Measurements from ENCODE around the gene GLMP. TPM values are rescaled to one million over a fixed set of nuclear protein-coding genes. Genes with fewer than 3 reads are reported as not detected.

Gene GLMP
- total and polyA plus RNA-seq, 2 donors (not counting 1 experiment from before 2014, with no cell fraction given), result 10.2 to 21.2 TPM

DNA sequence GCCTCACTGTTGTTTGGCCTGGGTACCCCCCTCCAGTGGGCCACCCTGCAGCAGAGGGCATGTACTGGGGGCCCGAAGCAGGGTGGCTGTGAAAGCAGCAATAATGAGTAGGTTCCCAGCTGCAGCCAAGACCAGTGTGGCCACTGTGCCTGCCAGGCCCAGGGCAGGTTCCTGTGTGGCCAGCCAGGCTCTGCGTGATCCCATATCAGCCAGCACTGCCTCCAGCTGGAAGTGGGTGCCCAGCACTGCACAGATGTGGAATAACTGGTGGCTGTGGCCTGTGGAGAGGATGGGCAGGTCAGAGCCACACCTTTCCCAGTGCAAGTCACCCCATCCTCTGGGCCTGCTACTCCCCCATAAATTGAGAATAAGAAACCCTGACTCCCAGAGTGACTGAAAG, 51.4 kb downstream of the GLMP start:
- no peak for ATAC-seq (ENCODE audit: low read depth)
- H3K4me3 ChIP-seq (ENCODE audit: control extremely low read depth in 1 of 5, extremely low read depth in 1 of 5, insufficient read depth in 1 of 5, low read depth in 2 of 5, low read length in 4 of 5), result no peak overlapping the region
- H3K36me3 ChIP-seq (replicated peaks in 1 of 2; ENCODE audit: control extremely low read depth in 1 of 2, control insufficient read depth in 1 of 2, extremely low read depth in 1 of 2, insufficient read depth in 2 of 2, low read length in 1 of 2), result peaks cover 2 to 9% of the 10 kb centered on the region in 2 experiments
- H3K4me2 ChIP-seq (replicated peaks; ENCODE audit: low read depth, low read length, poor library complexity, severe bottlenecking), result no peak overlapping the region
- H3K9me3 ChIP-seq (ENCODE audit: control extremely low read depth in 1 of 3, control insufficient read depth in 2 of 3, insufficient read depth in 1 of 3, low read length in 2 of 3), result peaks cover 0 to 3% (median 0%) of the 10 kb centered on the region in 3 donors
- intact Hi-C loops (cut with micrococcal nuclease), result no loop called here
- no peaks in the 10 kb centered on the region for H3K79me2 ChIP-seq (ENCODE audit: control insufficient read depth, insufficient read depth, low read length)
- Mint-ChIP-seq H3K9me3 (ENCODE audit: insufficient read depth) (no peaks in the 10 kb centered on the region), H3K27ac (no peak overlapping the region), H3K4me1 (peaks cover 18% of the 10 kb centered on the region), H3K27me3 (peaks cover 7% of the 10 kb centered on the region), H3K4me3 (peak overlapping the region; percentile 89)
- no peak for TF ChIP-seq EZH2 (IDR thresholded peaks at IDR 0.05; ENCODE audit: borderline replicate concordance, insufficient read depth, low read depth, low read length, poor library complexity, severe bottlenecking)
- TF ChIP-seq, protein P1, sequence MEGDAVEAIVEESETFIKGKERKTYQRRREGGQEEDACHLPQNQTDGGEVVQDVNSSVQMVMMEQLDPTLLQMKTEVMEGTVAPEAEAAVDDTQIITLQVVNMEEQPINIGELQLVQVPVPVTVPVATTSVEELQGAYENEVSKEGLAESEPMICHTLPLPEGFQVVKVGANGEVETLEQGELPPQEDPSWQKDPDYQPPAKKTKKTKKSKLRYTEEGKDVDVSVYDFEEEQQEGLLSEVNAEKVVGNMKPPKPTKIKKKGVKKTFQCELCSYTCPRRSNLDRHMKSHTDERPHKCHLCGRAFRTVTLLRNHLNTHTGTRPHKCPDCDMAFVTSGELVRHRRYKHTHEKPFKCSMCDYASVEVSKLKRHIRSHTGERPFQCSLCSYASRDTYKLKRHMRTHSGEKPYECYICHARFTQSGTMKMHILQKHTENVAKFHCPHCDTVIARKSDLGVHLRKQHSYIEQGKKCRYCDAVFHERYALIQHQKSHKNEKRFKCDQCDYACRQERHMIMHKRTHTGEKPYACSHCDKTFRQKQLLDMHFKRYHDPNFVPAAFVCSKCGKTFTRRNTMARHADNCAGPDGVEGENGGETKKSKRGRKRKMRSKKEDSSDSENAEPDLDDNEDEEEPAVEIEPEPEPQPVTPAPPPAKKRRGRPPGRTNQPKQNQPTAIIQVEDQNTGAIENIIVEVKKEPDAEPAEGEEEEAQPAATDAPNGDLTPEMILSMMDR (IDR thresholded peaks at IDR 0.05), result no peak
- H4K20me1 ChIP-seq (ENCODE audit: control insufficient read depth, insufficient read depth, low read length, poor library complexity, severe bottlenecking), result no peaks in the 10 kb centered on the region
- no peak overlapping the region for H3K27ac ChIP-seq (ENCODE audit: low read length in 2 of 2)
- H3K27me3 ChIP-seq (replicated peaks in 1 of 4; ENCODE audit: control extremely low read depth in 1 of 4, control insufficient read depth in 3 of 4, insufficient read depth in 4 of 4, low read length in 3 of 4), result peaks cover 0 to 12% (median 0%) of the 10 kb centered on the region in 4 experiments
- POLR2A ChIA-PET, result no interaction called here
- WGBS (ENCODE audit: insufficient coverage), result 100% methylated on average over 2 of the region's 2 CpGs
- no peak overlapping the region for H2AFZ ChIP-seq (ENCODE audit: insufficient read depth, low read depth, low read length, poor library complexity, severe bottlenecking)
- H3K4me1 ChIP-seq (ENCODE audit: control insufficient read depth in 2 of 2, insufficient read depth in 2 of 2, low read length in 2 of 2), result peaks cover 14 to 15% of the 10 kb centered on the region in 2 donors
- DNase-seq, result no peak
- H3K9ac ChIP-seq (ENCODE audit: low read length), result no peak overlapping the region
- CTCF ChIA-PET, result interaction anchor here (1.6 kb wide), 1 partner anchor 19 kb away, joined by 4 read pairs; no protein-coding TSS in a partner anchor

- Histone ChIP-seq H3K4me1 (ENCODE audit: control insufficient read depth in 2 of 2, insufficient read depth in 2 of 2, low read length in 2 of 2) (peaks cover 14 to 15% of the 10 kb centered on the region in 2 donors), H3K4me3 (ENCODE audit: control extremely low read depth in 1 of 5, extremely low read depth in 1 of 5, insufficient read depth in 1 of 5, low read depth in 2 of 5, low read length in 4 of 5) (no peak overlapping the region), H3K9me3 (ENCODE audit: control extremely low read depth in 1 of 3, control insufficient read depth in 2 of 3, insufficient read depth in 1 of 3, low read length in 2 of 3) (peaks cover 0 to 3% (median 0%) of the 10 kb centered on the region in 3 donors), H3K9ac (ENCODE audit: low read length) (no peak overlapping the region), H2AFZ (ENCODE audit: insufficient read depth, low read depth, low read length, poor library complexity, severe bottlenecking) (no peak overlapping the region), H3K27me3 (replicated peaks in 1 of 4; ENCODE audit: control extremely low read depth in 1 of 4, control insufficient read depth in 3 of 4, insufficient read depth in 4 of 4, low read length in 3 of 4) (peaks cover 0 to 12% (median 0%) of the 10 kb centered on the region in 4 experiments), H3K36me3 (replicated peaks in 1 of 2; ENCODE audit: control extremely low read depth in 1 of 2, control insufficient read depth in 1 of 2, extremely low read depth in 1 of 2, insufficient read depth in 2 of 2, low read length in 1 of 2) (peaks cover 2 to 22% of the 10 kb centered on the region in 2 experiments), H3K4me2 (replicated peaks; ENCODE audit: low read depth, low read length, poor library complexity, severe bottlenecking) (no peak overlapping the region), H3K79me2 (ENCODE audit: control insufficient read depth, insufficient read depth, low read length) (no peaks in the 10 kb centered on the region), H4K20me1 (ENCODE audit: control insufficient read depth, insufficient read depth, low read length, poor library complexity, severe bottlenecking) (no peaks in the 10 kb centered on the region), H3K27ac (ENCODE audit: low read length in 2 of 2) (no peak overlapping the region)
- CTCF ChIA-PET, result interaction anchor here (1.6 kb wide), 1 partner anchor 17 kb away, joined by 4 read pairs; no protein-coding TSS in a partner anchor
- Mint-ChIP-seq H3K4me3 (no peak overlapping the region), H3K9me3 (ENCODE audit: insufficient read depth) (no peaks in the 10 kb centered on the region), H3K4me1 (peaks cover 18% of the 10 kb centered on the region), H3K27ac (no peak overlapping the region), H3K27me3 (peaks cover 7% of the 10 kb centered on the region)
- intact Hi-C loops (cut with micrococcal nuclease), result no loop called here
- TF ChIP-seq EZH2 (IDR thresholded peaks at IDR 0.05; ENCODE audit: borderline replicate concordance, insufficient read depth, low read depth, low read length, poor library complexity, severe bottlenecking), result no peak
- TF ChIP-seq, protein P1 (IDR thresholded peaks at IDR 0.05), result no peak
- POLR2A ChIA-PET, result no interaction called here
- DNase-seq (no peak), ATAC-seq (ENCODE audit: low read depth) (no peak)
- WGBS (ENCODE audit: insufficient coverage), result 98% methylated on average over 8 of the region's 10 CpGs
These were observed 52.7 kb downstream of the GLMP start for GRCh38 chr1:156242738-156243137.

Other genes starting within 250 kb of the GLMP start
- gene UBQLN4, start 241.9 kb downstream of the GLMP start, total RNA-seq, result 35.1 and 39.0 TPM in 2 replicates
- gene UBQLN4, start 241.9 kb downstream of the GLMP start, polyA plus RNA-seq, result 20.9 and 24.1 TPM in 2 replicates
- gene LAMTOR2, start 240.9 kb downstream of the GLMP start, total RNA-seq, result 31.5 and 37.8 TPM in 2 replicates
- 27.9 and 55.9 TPM in 2 replicates for gene LAMTOR2, start 240.9 kb downstream of the GLMP start, polyA plus RNA-seq
- 0.69 and 1.1 TPM in 2 replicates for gene RAB25, start 234.5 kb downstream of the GLMP start, total RNA-seq
- gene RAB25, start 234.5 kb downstream of the GLMP start, polyA plus RNA-seq, result 0.81 and 2.2 TPM in 2 replicates
- 0.73 and 1.1 TPM in 2 replicates for gene MEX3A, start 213.2 kb downstream of the GLMP start, total RNA-seq
- 0.22 and 0.27 TPM in 2 replicates for gene MEX3A, start 213.2 kb downstream of the GLMP start, polyA plus RNA-seq
- 28.7 and 32.3 TPM in 2 replicates for gene LMNA, start 181.0 kb downstream of the GLMP start, total RNA-seq
- gene LMNA, start 181.0 kb downstream of the GLMP start, polyA plus RNA-seq, result 19.4 and 53.1 TPM in 2 replicates
- 6.4 and 9.2 TPM in 2 replicates for gene SEMA4A, start 142.1 kb downstream of the GLMP start, total RNA-seq
- gene SEMA4A, start 142.1 kb downstream of the GLMP start, polyA plus RNA-seq, result 15.5 and 23.2 TPM in 2 replicates
- 26.6 and 27.2 TPM in 2 replicates for gene SLC25A44, start 101.6 kb downstream of the GLMP start, total RNA-seq
- 14.9 and 21.9 TPM in 2 replicates for gene SLC25A44, start 101.6 kb downstream of the GLMP start, polyA plus RNA-seq
- gene PMF1, start 82.7 kb downstream of the GLMP start, total RNA-seq, result 58.3 and 64.3 TPM in 2 replicates
- gene PMF1, start 82.7 kb downstream of the GLMP start, polyA plus RNA-seq, result 101 and 114 TPM in 2 replicates
- 7.4 and 8.3 TPM in 2 replicates for gene BGLAP, start 53.5 kb downstream of the GLMP start, total RNA-seq
- 1.4 and 3.1 TPM in 2 replicates for gene BGLAP, start 53.5 kb downstream of the GLMP start, polyA plus RNA-seq
- gene PAQR6, start 47.6 kb downstream of the GLMP start, total RNA-seq, result 1.4 and 1.8 TPM in 2 replicates
- gene PAQR6, start 47.6 kb downstream of the GLMP start, polyA plus RNA-seq, result 1.3 and 1.8 TPM in 2 replicates
- gene SMG5, start 12.9 kb downstream of the GLMP start, total RNA-seq, result 74.0 and 77.0 TPM in 2 replicates
- gene SMG5, start 12.9 kb downstream of the GLMP start, polyA plus RNA-seq, result 45.8 and 53.5 TPM in 2 replicates
- gene TMEM79, start 11.4 kb downstream of the GLMP start, total RNA-seq, result 9.9 and 11.5 TPM in 2 replicates
- 16.9 and 19.1 TPM in 2 replicates for gene TMEM79, start 11.4 kb downstream of the GLMP start, polyA plus RNA-seq
- gene VHLL, start 3.6 kb upstream of the GLMP start, total RNA-seq, result 0.49 TPM in 1 of 2 replicates, not detected in the other
- 0.36 and 0.45 TPM in 2 replicates for gene VHLL, start 3.6 kb upstream of the GLMP start, polyA plus RNA-seq
- 106 and 109 TPM in 2 replicates for gene CCT3, start 42.6 kb upstream of the GLMP start, total RNA-seq
- gene CCT3, start 42.6 kb upstream of the GLMP start, polyA plus RNA-seq, result 78.4 and 107 TPM in 2 replicates
- 0.69 TPM in 1 of 2 replicates, not detected in the other for gene TSACC, start 42.8 kb upstream of the GLMP start, total RNA-seq
- gene TSACC, start 42.8 kb upstream of the GLMP start, polyA plus RNA-seq, result 1.2 TPM in 1 of 2 replicates, not detected in the other
- not detected in 2 replicates for gene RHBG, start 73.5 kb upstream of the GLMP start, total RNA-seq
- not detected in 2 replicates for gene RHBG, start 73.5 kb upstream of the GLMP start, polyA plus RNA-seq
- gene MEF2D, start 205.1 kb upstream of the GLMP start, total RNA-seq, result 127 and 128 TPM in 2 replicates
- gene MEF2D, start 205.1 kb upstream of the GLMP start, polyA plus RNA-seq, result 65.6 and 81.2 TPM in 2 replicates